ENCODE results near the gene DKK3. TPM values are rescaled to one million over a fixed set of nuclear protein-coding genes. Genes with fewer than 3 reads are reported as not detected.

The DKK3 gene
- polyA plus RNA-seq, 1 of the 3 experiments (the other 2 are of a cell fraction) = 1,174 TPM

DNA sequence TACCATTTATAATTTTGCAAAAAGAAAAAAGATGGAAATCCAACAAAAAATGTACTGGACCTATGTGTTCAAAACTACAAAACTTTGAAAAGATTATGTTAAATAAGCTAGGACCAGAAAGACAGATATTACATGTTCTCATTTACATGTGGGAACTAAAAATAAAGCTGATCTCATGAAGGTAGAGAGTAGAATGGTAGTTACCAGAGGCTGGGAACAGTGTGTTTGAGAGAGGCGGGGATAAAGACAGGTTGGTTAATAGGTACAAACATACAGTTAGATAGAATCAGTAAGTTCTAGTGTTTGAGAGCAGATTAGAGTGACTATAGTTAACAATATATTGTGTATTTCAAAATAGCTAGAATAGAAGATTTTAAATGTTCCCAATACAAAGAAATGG lies 95.0 kb downstream of the DKK3 start:
- Histone ChIP-seq H3K4me3 (ENCODE audit: low read depth in 2 of 2, low read length in 1 of 2) (no peak overlapping the region), H4K20me1 (ENCODE audit: insufficient read depth) (no peaks in the 10 kb centered on the region), H3K27ac (ENCODE audit: low read depth in 2 of 2, low read length in 1 of 2) (no peak overlapping the region), H3K9me3 (no peaks in the 10 kb centered on the region), H3F3A (replicated peaks; ENCODE audit: insufficient read depth) (peaks cover 24% of the 10 kb centered on the region), H3K9ac (no peak overlapping the region), H3K4me2 (no peak overlapping the region), H3K27me3 (ENCODE audit: insufficient read depth) (no peaks in the 10 kb centered on the region), H3K9me2 (no peaks in the 10 kb centered on the region), H2AFZ (ENCODE audit: low read depth) (no peak overlapping the region), H3K79me2 (ENCODE audit: insufficient read depth) (no peaks in the 10 kb centered on the region), H3K4me1 (ENCODE audit: control insufficient read depth in 1 of 2, insufficient read depth in 2 of 2, low read depth in 1 of 2, low read length in 1 of 2) (0 out of 4 replicates have a peak, but pooled peaks cover 0 to 11% of the 10 kb centered on the region in 2 experiments), H3K36me3 (replicated peaks in 1 of 2; ENCODE audit: control insufficient read depth in 1 of 2, insufficient read depth in 2 of 2, low read length in 1 of 2) (peaks cover 45 to 61% of the 10 kb centered on the region in 2 experiments)
- ChIA-PET POLR2A (interaction anchor here (0.6 kb wide), 1 partner anchor 1123 kb away, joined by 3 read pairs; no protein-coding TSS in a partner anchor), CTCF (no interaction called here)
- no peak for DNase-seq
- TF ChIP-seq NRF1 (IDR thresholded peaks at IDR 0.05; ENCODE audit: low read depth, low read length) (no peak), GATA2 (CRISPR knock-in tag; IDR thresholded peaks at IDR 0.05) (no peak), FOXJ3 (CRISPR knock-in tag; IDR thresholded peaks at IDR 0.05) (no peak), TAF1 (IDR thresholded peaks at IDR 0.05; ENCODE audit: borderline replicate concordance, low read depth, low read length) (no peak)
- TF ChIP-seq, protein P1, sequence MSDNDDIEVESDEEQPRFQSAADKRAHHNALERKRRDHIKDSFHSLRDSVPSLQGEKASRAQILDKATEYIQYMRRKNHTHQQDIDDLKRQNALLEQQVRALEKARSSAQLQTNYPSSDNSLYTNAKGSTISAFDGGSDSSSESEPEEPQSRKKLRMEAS (IDR thresholded peaks at IDR 0.05; ENCODE audit: low read depth) = no peak
- TF ChIP-seq, protein P2, sequence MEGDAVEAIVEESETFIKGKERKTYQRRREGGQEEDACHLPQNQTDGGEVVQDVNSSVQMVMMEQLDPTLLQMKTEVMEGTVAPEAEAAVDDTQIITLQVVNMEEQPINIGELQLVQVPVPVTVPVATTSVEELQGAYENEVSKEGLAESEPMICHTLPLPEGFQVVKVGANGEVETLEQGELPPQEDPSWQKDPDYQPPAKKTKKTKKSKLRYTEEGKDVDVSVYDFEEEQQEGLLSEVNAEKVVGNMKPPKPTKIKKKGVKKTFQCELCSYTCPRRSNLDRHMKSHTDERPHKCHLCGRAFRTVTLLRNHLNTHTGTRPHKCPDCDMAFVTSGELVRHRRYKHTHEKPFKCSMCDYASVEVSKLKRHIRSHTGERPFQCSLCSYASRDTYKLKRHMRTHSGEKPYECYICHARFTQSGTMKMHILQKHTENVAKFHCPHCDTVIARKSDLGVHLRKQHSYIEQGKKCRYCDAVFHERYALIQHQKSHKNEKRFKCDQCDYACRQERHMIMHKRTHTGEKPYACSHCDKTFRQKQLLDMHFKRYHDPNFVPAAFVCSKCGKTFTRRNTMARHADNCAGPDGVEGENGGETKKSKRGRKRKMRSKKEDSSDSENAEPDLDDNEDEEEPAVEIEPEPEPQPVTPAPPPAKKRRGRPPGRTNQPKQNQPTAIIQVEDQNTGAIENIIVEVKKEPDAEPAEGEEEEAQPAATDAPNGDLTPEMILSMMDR (IDR thresholded peaks at IDR 0.05) = no peak
- WGBS (ENCODE audit: low lambda C conversion rate) = 97% methylated on average over 1 of the region's 1 CpG

Other genes starting within 250 kb of the DKK3 start
- gene USP47, start 166.7 kb downstream of the DKK3 start, polyA plus RNA-seq (2012; rRNA removed) = 10.3 and 13.3 TPM in 2 replicates
- gene MICAL2, start 102.0 kb upstream of the DKK3 start, polyA plus RNA-seq (2012; rRNA removed) = 54.6 and 67.9 TPM in 2 replicates